ENCODE measurements around the gene GPI. TPM values are rescaled to one million over a fixed set of nuclear protein-coding genes. Genes with fewer than 3 reads are reported as not detected.
"Not testable (repeated sequence)": the region's sequence is repeated elsewhere in the genome, so short reads cannot be mapped to it uniquely, and the experiment has no call there.

Gene GPI
- total RNA-seq, 2 experiments from 2014 or later: 111 to 218 TPM

DNA sequence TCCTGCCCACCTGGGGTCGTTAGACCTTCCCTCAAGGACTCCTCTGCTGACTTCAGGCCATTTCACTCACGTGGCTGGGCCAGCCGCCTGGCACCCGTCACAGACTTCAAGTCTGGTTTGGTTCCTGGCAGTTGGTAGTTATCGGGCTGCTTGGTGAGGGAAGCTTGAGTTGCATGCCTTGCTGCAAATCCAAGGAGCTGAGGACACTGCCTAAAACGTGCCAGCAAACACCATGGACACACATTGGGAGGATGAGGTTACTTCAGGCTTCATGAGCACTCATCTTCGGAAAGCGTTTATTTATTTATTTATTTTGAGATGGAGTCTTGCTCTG lies 2.6 kb downstream of the GPI start:
- H3K4me1 ChIP-seq (ENCODE audit: insufficient read depth, low read length, poor library complexity, severe bottlenecking): peaks cover 17% of the 10 kb centered on the region
- H3K79me2 ChIP-seq (ENCODE audit: insufficient read depth, low read depth, low read length): peaks cover 23% of the 10 kb centered on the region; the same call in 1 of the 2 replicates
- no TSS peak for BruUV-seq (replicated peaks)
- DNase-seq (ENCODE audit: low spot score): no peak
- intact Hi-C loops (cut with micrococcal nuclease; ENCODE audit: unreplicated experiment): no loop called here
- no peak overlapping the region for H2AFZ ChIP-seq (ENCODE audit: low read length)
- H3K9me2 ChIP-seq (ENCODE audit: insufficient read depth, low read length): no peaks in the 10 kb centered on the region
- ChIA-PET CTCF (ENCODE audit: unreplicated experiment) (no interaction called here), POLR2A (no interaction called here)
- TF ChIP-seq, protein P1, sequence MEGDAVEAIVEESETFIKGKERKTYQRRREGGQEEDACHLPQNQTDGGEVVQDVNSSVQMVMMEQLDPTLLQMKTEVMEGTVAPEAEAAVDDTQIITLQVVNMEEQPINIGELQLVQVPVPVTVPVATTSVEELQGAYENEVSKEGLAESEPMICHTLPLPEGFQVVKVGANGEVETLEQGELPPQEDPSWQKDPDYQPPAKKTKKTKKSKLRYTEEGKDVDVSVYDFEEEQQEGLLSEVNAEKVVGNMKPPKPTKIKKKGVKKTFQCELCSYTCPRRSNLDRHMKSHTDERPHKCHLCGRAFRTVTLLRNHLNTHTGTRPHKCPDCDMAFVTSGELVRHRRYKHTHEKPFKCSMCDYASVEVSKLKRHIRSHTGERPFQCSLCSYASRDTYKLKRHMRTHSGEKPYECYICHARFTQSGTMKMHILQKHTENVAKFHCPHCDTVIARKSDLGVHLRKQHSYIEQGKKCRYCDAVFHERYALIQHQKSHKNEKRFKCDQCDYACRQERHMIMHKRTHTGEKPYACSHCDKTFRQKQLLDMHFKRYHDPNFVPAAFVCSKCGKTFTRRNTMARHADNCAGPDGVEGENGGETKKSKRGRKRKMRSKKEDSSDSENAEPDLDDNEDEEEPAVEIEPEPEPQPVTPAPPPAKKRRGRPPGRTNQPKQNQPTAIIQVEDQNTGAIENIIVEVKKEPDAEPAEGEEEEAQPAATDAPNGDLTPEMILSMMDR (conservative IDR thresholded peaks at IDR 0.05; ENCODE audit: low read length): no peak
- no peak for TF ChIP-seq EZH2phosphoT487 (IDR thresholded peaks at IDR 0.05; ENCODE audit: borderline replicate concordance, low read depth, low read length)
- 0 out of 2 replicates have a peak, but pooled peaks cover 12% of the 10 kb centered on the region for H4K20me1 ChIP-seq (ENCODE audit: insufficient read depth, low read length)
- H3K36me3 ChIP-seq (ENCODE audit: insufficient read depth, low read length): peaks cover 64% of the 10 kb centered on the region
- no peak overlapping the region for H3K4me3 ChIP-seq (ENCODE audit: low read depth, low read length, poor library complexity, severe bottlenecking)
- H3K4me2 ChIP-seq (ENCODE audit: low read length): no peak overlapping the region
- H3K27ac ChIP-seq (ENCODE audit: low read depth, low read length, poor library complexity, severe bottlenecking): no peak overlapping the region
- H3K9me3 ChIP-seq (ENCODE audit: low read length): no peaks in the 10 kb centered on the region

- H3K79me2 ChIP-seq (ENCODE audit: insufficient read depth, low read depth, low read length): peaks cover 23% of the 10 kb centered on the region; the same call in 1 of the 2 replicates
- no peaks in the 10 kb centered on the region for H3K9me3 ChIP-seq (ENCODE audit: low read length)
- ChIA-PET POLR2A (no interaction called here), CTCF (ENCODE audit: unreplicated experiment) (no interaction called here)
- 0 out of 2 replicates have a peak, but pooled peaks cover 12% of the 10 kb centered on the region for H4K20me1 ChIP-seq (ENCODE audit: insufficient read depth, low read length)
- peaks cover 17% of the 10 kb centered on the region for H3K4me1 ChIP-seq (ENCODE audit: insufficient read depth, low read length, poor library complexity, severe bottlenecking)
- no peak overlapping the region for H2AFZ ChIP-seq (ENCODE audit: low read length)
- BruUV-seq (replicated peaks): no TSS peak
- no peak for DNase-seq (ENCODE audit: low spot score)
- no peaks in the 10 kb centered on the region for H3K9me2 ChIP-seq (ENCODE audit: insufficient read depth, low read length)
- no peak for TF ChIP-seq EZH2phosphoT487 (IDR thresholded peaks at IDR 0.05; ENCODE audit: borderline replicate concordance, low read depth, low read length)
- TF ChIP-seq, protein P1 (conservative IDR thresholded peaks at IDR 0.05; ENCODE audit: low read length): no peak
- no peak overlapping the region for H3K27ac ChIP-seq (ENCODE audit: low read depth, low read length, poor library complexity, severe bottlenecking)
- H3K36me3 ChIP-seq (ENCODE audit: insufficient read depth, low read length): peaks cover 65% of the 10 kb centered on the region
- no peak overlapping the region for H3K4me2 ChIP-seq (ENCODE audit: low read length)
- intact Hi-C loops (cut with micrococcal nuclease; ENCODE audit: unreplicated experiment): no loop called here
- no peak overlapping the region for H3K4me3 ChIP-seq (ENCODE audit: low read depth, low read length, poor library complexity, severe bottlenecking)
Measured at GRCh38 chr19:34368338-34368737, 3.3 kb downstream of the GPI start.

DNA sequence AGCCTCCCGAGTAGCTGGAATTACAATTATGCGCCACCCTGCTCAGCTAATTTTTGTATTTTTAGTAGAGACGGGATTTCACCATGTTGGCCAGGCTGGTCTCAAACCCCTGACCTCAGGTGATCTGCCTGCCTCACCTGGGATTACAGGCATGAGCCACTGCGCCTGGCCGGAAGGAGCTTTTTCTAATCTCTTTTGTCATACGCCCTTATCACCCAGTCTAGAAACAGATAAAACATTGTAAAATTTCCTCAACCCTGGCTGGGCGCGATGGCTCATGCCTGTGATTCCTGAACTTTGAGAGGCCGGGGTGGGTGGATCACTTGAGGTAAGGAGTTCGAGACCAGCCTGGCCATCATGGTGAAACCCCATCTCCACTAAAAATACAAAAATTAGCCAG lies 4.2 kb downstream of the GPI start:
- H4K20me1 ChIP-seq (ENCODE audit: insufficient read depth, low read length): 0 out of 2 replicates have a peak, but pooled peaks cover 12% of the 10 kb centered on the region
- intact Hi-C loops (cut with micrococcal nuclease; ENCODE audit: unreplicated experiment); H2AFZ ChIP-seq (ENCODE audit: low read length); H3K9me3 ChIP-seq (ENCODE audit: low read length); H3K27ac ChIP-seq (ENCODE audit: low read depth, low read length, poor library complexity, severe bottlenecking); H3K4me2 ChIP-seq (ENCODE audit: low read length); BruUV-seq (replicated peaks); CTCF ChIA-PET (ENCODE audit: unreplicated experiment); DNase-seq (ENCODE audit: low spot score); H3K4me3 ChIP-seq (ENCODE audit: low read depth, low read length, poor library complexity, severe bottlenecking); POLR2A ChIA-PET; H3K9me2 ChIP-seq (ENCODE audit: insufficient read depth, low read length): not testable (repeated sequence)
- peaks cover 70% of the 10 kb centered on the region for H3K36me3 ChIP-seq (ENCODE audit: insufficient read depth, low read length)
- H3K79me2 ChIP-seq (ENCODE audit: insufficient read depth, low read depth, low read length): peaks cover 23% of the 10 kb centered on the region; the same call in 1 of the 2 replicates
- peaks cover 17% of the 10 kb centered on the region for H3K4me1 ChIP-seq (ENCODE audit: insufficient read depth, low read length, poor library complexity, severe bottlenecking)

Measured in OCI-LY7 (cell line).